Activated CD8-positive, alpha-beta memory T cell treated with anti-CD3 and anti-CD28 coated beads for 48 hours (primary cell): ENCODE results near the gene DNASE1L2.
A peak's percentile ranks its signal among the peaks of the same experiment; 100 is the strongest.
"Not testable (repeated sequence)": the region's sequence is repeated elsewhere in the genome, so short reads cannot be mapped to it uniquely, and the experiment has no call there.

ENCODE experiments used
- DNase-seq, 3 experiments: peaks; one replicate each; pipeline ENCODE4 v3.0.0-alpha.2; 2020; ENCODE audit warnings: low read depth in 2 of 3, low spot score in 2 of 3

Gene DNASE1L2

DNA sequence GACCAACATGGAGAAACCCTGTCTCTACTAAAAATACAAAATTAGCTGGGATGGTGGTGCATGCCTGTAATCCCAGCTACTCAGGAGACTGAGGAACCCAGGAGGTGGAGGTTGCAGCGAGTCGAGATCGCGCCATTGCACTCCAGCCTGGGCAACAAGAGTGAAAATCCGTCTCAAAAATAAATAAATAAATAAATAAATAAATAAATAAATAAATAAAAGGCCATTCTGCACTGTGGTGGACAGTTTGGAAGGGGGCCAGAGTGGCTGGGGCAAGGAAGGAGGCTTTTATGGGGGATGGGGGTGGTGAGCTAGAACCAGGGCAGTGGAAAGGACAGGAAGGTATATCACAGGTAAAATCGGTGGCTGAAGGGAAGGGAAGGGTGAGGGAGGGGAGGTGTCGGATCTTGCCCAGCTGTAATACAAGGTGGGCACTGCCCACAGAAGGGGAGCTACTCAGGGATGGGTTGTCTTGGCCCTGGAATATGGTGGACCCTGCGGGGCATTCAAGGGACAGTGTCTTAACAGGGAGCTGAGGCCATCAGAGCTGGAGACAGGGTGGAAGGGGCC is 33.0 kb upstream of the DNASE1L2 start:
- not testable (repeated sequence) for DNase-seq

DNA sequence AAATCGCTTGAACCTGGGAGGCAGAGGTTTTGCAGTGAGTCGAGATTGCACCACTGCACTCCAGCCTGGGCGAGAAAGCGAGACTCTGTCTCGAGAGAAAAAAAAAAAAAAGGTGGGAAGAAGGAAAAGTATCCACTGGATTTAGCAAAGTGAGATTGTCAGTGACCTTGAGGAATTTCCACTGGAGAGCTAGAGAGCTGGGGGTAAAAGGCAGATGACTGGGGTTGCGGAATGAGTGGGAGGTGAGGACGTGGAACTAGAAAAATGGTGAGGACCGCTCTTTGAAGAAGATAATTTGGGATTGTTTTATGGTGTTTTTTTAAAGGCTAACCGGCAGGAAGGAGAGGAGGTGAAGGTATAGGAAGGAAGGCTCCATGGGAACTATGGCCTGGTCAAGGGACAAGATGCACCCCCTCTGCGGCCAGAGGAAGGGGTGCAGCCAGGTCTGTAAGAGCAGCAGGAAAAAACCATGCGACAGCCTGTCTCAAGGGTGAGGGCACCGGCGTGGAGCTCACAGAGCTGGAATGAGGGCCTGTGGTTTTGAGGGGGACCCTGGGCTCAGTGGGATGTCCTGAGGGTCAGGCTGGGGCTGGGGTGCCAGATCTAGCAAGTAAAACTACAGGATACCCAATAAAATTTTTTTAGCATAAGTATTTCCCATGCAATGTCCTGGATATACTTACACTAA is 31.7 kb upstream of the DNASE1L2 start:
- no peak for DNase-seq

DNA sequence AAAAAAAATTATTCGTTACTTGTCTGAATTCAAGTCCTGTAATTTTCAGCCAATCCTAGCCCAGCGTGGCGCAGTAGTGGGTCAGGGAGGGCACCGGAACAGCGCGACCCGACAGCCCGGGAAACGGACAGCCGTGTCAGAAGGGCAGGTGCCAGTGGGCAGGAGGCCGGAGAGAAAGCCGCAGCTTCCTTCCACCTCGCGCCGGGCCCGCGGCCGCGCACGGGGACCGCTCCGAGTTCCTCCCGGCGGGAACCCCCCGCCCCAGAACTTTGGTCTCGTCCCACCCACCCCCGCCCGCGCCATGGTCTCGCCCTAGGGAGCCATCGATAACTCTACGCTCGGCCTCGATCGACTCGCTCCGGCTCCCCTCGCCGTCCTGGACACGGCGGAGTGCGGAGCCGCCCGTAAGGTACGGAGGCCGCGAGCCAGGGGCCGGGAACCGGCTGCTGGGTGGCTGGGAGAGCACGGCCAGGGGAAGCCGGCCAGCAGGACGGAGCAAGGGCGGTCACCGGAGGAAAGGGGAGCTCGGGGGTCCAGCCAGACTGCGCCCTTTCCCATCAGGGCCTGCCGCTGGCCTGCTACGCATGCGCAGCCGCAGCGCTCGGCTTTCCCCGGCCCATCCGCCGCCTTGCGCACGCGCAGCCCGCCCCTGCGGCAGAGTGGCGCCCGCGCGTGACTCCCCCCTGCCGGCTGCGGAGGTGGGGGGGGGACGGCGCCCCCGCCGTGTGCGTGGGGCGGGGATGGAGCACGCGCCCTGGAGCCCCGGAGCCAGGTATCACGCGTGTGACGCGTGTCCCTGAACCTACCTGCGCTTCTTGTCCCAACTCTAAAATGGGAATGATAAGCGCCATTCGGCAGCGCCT is 30.9 kb upstream of the DNASE1L2 start, which contains the start of gene MLST8:
Gene MLST8 (plus strand): TSS at position 351 of the 863 bp plus-strand sequence. CDS start 632 bp downstream, outside the sequence.
- peak; percentile 68 to 88 (median 85) for DNase-seq

DNA sequence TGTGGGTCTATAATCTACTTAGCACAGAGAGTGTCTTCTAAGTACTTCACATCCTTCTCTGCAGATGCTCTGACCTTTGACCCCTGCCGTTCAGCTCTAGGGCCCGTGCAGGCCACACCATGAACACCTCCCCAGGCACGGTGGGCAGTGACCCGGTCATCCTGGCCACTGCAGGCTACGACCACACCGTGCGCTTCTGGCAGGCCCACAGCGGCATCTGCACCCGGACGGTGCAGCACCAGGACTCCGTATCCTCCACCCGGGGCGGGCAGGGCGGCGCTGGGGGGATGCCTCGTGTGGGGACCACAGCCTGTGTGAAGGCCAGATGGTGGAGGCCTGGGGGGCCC is 30.3 kb upstream of the DNASE1L2 start:
- no peak for DNase-seq

DNA sequence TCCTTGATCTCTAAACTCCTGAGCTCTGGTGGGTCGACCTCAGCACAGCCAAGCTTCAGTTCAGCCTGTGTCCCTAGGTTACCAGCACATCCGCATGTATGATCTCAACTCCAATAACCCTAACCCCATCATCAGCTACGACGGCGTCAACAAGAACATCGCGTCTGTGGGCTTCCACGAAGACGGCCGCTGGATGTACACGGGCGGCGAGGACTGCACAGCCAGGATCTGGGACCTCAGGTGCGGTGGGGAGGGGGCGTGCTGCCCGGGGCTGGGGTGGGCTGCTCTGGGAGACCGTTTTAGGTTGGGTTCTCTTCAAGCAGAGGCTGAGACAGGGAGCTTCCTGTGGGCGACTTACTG is 29.8 kb upstream of the DNASE1L2 start:
- DNase-seq = no peak

DNA sequence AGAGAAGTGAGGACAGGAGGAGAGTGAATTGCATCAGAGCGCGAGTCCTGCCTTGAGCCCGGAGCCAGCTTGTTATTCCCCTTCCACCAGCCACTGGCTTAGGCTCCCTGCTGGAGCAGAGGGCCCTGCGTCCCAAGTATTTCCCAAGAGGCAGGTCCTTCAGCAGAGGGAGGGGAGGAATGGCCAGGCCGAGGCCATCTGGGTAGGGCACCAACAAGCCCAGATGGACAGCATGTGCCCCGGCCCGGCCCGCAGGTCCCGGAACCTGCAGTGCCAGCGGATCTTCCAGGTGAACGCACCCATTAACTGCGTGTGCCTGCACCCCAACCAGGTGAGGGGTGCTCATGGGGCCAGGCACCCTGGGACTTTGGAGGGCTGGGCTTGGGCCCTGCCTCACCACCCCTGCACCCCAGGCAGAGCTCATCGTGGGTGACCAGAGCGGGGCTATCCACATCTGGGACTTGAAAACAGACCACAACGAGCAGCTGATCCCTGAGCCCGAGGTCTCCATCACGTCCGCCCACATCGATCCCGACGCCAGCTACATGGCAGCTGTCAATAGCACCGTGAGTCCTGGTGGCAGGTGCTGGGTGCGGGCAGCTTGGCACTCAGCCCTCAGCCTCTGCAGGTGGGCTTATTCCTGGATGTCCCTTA is 29.3 kb upstream of the DNASE1L2 start:
- no peak for DNase-seq

DNA sequence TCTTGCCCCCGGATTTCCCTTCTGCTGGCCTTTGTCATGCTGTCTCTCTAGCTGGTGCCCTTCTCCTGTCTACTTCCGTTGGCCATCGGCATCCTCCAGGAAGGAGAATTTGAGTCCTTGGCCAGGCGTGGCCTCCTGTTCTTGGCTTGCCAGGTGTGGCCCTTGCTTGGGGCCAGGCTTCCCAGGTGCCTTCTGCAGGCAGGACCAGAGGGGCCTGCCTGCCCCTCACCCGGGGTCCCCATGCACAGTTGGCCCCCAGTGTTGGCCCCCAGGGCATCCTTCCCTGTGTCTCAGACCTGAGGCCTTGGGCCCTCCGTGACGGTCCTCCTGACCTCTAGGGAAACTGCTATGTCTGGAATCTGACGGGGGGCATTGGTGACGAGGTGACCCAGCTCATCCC is 28.4 kb upstream of the DNASE1L2 start:
- DNase-seq = no peak

DNA sequence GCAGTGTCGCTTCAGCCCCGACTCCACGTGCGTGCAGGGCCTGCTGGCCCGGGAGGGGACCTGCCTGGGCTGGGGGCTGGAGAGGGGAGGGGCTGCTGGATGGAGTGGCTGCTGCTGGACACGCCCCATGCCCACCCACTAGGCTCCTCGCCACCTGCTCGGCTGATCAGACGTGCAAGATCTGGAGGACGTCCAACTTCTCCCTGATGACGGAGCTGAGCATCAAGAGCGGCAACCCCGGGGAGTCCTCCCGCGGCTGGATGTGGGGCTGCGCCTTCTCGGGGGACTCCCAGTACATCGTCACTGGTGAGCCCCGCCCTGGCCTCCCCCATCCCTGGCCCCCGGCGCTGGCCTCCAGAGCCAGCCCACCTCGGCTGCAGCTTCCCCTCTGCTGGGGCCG is 27.9 kb upstream of the DNASE1L2 start:
- no peak for DNase-seq

DNA sequence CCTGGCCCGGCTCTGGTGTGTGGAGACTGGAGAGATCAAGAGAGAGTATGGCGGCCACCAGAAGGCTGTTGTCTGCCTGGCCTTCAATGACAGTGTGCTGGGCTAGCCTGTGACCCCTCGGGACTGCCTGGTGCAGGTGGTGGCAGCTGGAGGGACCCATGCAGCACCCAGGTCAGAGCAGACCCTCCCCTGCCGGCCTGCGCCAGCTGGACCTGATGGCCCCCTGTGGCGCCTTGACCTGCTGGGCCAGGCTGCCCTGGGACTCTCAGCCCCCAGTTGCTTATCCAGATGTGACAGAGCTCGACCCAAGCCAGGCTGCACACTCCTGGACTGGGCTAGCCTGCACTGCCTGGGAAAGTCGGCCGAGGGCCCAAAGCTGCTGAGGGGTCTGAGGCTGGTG is 27.5 kb upstream of the DNASE1L2 start:
- no peak for DNase-seq

DNA sequence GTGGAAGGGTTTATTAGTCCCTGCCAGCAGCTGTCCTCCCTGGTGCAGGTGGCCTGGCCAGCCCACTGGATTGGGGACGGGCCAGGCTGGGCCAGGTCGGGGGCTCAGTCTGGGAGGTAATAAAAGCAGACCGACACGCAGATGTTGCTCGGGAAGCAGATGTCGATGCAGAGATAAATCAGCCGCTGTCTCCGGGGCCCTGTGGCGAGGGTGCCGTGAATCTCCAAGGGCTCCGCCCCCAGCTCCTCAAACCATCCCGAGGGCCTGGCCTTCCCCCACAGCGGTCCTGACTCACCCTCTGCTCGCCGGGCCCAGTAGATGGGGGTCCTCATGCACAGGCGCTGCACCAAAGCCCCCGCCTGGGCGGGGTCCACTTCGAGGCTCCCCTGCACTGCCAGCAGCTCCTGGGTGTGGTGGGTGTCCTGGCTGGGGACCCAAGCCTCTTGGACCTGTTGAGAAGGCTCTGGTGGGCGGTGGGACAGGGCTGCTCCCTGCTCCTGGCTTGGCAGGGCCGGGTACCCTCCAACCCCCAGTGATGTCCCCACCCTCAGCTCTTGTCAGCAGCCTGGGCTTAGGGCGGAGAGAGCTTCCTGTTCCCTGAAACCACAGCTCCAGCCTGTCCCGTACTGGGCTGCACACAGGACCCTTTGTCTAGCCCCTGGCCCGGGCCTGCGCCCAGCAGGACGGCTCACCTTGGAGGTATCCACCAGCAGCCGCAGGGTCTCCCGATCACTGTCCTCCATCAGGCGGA is 26.8 kb upstream of the DNASE1L2 start:
- no peak for DNase-seq

DNA sequence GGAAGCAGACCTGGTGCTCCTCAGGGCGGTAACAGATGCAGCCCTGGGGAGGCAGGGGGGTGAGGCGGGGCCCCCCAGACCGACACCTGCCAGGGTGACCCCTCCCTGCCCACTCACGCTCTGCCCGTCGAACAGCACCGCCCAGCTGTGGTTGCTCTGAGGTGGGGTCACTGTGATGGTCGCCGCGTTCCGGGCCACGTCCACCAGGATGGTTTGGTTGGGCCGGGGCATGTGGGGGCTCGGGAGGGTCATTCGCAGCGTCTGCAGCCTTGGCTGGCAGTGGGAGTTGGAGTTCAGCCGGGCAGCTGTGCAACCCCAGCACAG is 26.3 kb upstream of the DNASE1L2 start:
- no peak for DNase-seq

DNA sequence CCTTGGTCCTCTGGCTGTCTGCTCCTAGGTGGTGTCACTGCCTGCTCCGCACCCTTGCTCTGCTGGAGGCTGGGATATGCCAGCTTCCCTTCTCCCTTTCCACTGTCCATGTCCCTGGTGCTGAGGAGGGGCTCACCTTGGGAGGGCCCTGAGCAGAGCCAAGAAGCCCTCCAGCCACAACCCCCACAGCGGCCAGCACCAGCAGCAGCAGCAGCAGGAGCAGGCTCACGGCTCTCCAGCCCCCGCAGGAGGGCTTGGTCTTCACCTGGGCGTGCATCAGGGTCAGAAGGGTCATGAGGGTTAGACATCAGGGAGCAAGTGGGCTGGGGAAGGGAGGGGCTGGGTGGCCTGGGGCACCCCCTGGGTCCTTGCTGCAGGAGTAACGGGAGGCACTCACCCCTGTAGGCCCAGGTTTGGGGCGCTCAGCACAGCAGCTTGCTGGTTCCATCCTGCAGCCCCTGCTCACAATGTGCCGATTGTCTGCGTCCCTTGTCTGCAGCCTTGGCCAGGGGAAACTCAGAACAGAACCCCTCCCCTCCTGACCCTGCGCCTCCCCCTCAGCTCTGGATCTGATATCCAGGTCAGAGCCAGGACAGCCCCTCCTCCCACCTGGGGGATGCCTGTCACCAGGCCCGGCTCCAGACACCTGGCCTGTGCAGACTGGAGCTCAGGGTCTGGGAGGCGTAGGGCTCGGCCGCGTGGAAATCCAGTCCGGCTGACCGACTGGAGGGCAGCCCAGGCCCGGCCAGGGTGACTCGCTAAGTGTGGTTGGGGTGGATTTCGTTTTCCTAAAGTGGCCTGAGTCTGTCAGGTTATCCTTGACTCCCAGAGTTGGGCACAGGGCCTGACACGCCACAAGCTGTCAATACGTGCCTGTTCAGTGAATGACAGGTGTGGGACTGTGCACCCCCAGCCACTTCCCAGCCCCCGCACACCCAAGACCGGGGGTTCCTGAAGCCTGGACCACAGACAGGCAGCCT is 25.6 kb upstream of the DNASE1L2 start, which contains the start of gene BRICD5:
Gene BRICD5 (minus strand): TSS at position 478 of the 980 bp plus-strand sequence. CDS start 30 bp downstream, at position 448.
- DNase-seq = no peak

DNA sequence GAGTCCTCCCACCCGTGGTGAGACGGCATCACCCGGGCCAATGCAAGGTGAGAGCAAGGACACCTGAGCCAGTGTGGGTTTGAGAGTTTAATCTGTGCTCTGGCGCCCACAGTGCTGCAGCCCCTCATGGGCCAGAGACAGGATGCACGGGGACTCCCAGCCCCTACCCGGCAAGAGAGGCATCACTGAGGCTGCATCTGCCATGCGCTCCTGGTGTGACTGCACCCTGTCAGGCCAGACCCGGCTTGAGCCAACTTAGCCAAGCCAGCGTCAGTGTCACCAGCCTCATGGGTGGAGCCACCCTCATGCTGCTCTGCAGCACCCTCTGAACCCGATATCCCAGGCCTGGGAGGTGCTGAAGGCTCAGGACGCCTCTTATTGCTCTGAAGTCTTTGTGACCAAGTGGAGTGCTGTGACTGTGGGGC is 24.3 kb upstream of the DNASE1L2 start:
- DNase-seq = no peak

DNA sequence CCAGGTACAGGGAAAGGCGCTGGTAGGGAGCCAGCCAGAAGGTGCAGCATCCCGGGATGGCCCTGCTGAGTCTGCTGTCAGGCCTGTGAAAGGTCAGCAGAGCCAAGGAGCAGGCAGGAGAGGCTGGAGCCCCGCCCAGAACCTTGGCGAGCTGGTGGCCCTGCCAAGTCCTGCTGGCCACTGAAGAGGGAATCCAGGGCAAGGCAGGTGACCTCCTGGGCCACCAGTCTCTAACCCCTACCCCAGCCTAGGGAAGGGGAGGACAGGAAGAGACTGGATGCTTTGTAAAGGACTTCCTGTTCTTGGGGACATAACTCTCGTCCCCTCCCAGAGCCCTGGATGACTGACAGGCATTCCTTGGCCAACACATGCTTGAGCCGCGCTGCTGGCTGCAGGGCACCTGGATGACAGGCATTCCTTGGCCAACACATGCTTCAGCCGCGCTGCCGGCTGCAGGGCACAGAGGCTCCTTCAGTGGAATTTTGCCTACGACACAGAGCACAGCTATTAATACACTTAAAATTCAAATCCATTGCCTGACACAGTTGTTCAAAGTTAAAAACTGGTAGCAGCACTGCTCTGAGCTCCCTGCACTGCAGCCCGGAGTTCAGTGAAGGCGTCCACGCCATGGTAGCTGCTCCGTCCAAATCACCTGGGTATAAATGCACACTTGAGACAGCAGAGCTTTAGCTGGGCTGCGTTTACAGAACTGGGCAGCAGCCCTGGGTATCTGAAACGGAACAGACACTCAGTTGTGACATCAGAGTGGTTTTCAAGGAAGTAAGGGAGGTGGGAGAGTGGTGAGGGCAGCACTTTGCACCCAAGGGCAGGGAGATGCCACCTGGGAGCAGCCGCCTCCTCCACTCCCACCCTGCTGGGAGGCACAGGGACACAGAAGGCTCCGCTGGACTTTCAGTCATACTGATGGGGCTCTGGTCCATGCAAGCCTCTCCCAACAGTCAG is 23.6 kb upstream of the DNASE1L2 start:
- DNase-seq = no peak

DNA sequence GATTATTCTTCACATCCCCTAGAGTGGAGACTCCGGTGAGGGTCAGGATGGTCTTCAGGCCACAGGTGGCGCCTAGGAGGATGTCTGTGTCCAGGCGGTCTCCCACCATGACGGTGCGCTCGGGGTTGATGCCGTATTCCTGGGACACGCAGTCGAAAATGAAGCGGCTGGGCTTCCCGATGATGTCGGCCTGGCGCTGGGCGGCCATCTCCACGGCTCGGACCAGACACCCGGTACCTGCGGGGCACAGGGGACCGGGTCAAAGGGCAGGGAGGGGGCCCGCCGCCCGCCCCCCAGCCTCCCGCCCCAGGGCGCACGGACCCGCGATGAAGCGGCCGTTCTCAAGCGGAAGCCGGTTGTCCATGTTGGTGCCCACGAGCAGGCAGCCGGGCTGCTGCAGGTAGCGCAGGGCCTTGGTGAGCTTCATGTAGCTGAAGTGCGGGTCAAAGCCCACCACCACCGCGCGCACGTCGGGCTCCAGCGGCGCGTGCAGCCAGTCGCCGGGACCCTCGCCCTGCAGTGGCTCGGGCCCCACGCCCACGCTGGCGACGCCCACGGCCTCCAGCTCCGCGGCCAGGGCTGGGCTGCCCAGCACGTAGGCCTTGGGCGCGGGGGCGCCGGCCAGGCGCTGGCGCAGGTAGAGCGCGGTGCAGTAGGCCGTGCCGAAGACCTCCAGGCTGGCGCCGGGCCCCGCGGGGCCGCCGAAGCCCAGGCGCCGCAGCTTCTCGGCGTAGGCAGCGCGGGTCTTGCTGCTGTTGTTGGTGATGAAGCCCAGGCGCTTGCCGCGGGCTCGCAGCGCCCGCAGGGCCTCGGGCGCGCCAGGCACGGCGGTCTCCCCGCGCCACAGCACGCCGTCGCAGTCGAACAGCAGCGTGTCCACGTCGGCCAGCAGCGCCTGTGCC is 22.2 kb upstream of the DNASE1L2 start:
- no peak for DNase-seq

DNA sequence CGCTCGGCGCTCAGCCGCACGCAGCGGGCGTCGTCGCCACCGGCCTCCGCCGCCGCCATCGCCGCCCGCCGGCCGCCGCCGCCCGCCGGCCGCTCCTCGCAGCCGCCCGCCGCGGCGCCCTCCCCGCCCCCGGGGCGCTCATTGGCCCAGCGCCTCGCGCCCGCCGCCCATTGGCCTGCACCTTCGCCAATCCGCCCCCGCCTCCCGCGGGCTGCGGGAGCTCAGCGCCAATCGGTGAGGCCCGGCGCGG is 21.6 kb upstream of the DNASE1L2 start, which contains the start of gene PGP:
Gene PGP (minus strand): TSS at position 122 of the 250 bp plus-strand sequence. CDS start 63 bp downstream, at position 59.
- DNase-seq = no peak

DNA sequence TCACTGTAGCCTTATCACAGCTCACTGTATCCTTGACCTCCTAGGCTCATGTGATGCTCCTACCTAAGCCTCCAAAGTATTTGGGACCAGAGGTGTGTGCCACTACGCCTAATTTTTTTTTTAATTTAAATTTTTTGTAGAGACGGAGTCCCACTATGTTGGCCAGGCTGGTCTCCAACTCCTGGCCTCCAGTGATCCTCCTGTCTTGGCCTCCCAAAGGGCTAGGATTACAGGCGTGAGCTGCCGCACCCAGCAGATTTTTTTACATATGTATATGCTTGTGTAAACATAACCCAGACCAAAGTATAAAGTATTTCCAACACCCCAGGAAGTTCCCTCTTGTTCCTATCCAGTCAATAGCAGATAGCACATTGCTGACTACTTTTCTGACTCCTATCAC is 19.9 kb upstream of the DNASE1L2 start:
- DNase-seq = no peak
